ENCODE results near the gene SCARF2.

DNA sequence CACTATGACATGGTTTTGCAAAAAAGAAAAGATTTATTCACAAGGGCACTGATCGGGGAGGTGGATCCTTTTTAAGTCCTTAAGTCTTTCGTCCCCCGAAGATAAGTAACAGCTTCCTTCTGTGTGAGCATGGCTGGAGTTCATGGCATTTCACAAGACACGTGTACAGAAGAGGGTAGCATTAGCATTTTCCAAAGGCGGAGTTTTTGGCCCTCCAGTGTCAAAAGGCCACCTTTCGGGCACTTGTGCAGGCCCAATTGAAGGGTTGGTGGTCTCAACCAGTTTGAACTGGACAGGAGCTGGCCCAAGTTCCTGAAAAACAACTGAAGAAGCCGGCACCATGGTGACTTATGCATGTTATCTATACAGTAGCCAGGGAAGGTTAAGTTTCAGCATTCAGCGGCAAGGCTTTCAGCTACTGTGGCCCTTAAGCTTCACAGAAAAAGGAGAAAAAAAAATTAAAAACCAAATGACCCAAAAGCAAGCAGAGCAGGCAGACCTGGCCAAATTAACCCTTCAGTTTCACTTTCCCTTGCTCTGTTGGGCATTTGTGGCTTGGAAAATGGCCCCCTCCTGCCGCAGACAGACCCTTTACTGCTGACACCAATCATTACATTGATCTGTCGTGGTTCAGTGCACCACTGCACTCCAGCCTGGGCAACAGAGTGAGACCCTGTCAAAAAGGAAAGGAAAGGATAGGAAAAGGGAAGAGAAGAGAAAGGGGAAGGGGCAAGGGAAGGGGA lies 25.0 kb downstream of the SCARF2 start:
- TF ChIP-seq, protein P1, sequence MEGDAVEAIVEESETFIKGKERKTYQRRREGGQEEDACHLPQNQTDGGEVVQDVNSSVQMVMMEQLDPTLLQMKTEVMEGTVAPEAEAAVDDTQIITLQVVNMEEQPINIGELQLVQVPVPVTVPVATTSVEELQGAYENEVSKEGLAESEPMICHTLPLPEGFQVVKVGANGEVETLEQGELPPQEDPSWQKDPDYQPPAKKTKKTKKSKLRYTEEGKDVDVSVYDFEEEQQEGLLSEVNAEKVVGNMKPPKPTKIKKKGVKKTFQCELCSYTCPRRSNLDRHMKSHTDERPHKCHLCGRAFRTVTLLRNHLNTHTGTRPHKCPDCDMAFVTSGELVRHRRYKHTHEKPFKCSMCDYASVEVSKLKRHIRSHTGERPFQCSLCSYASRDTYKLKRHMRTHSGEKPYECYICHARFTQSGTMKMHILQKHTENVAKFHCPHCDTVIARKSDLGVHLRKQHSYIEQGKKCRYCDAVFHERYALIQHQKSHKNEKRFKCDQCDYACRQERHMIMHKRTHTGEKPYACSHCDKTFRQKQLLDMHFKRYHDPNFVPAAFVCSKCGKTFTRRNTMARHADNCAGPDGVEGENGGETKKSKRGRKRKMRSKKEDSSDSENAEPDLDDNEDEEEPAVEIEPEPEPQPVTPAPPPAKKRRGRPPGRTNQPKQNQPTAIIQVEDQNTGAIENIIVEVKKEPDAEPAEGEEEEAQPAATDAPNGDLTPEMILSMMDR (IDR thresholded peaks at IDR 0.05; ENCODE audit: control extremely low read depth in 1 of 3, insufficient read depth in 1 of 3, low read depth in 1 of 3, low read length in 3 of 3): no peak
- TF ChIP-seq EP300 (IDR thresholded peaks at IDR 0.05; ENCODE audit: borderline replicate concordance in 1 of 2, low read depth in 2 of 2, low read length in 2 of 2) (no peak), KDM1A (IDR thresholded peaks at IDR 0.05; ENCODE audit: borderline replicate concordance, low read length) (no peak), POLR2A (IDR thresholded peaks at IDR 0.05; ENCODE audit: control extremely low read depth in 1 of 2, low read depth in 2 of 2, low read length in 2 of 2) (no peak), TAF1 (IDR thresholded peaks at IDR 0.05; ENCODE audit: low read depth, low read length) (no peak), SUZ12 (IDR thresholded peaks at IDR 0.05; ENCODE audit: low read length) (no peak), NANOG (IDR thresholded peaks at IDR 0.05; ENCODE audit: insufficient read depth, low read depth, low read length, poor library complexity, severe bottlenecking) (no peak), RAD21 (IDR thresholded peaks at IDR 0.05 in 1 of 2, conservative IDR thresholded peaks at IDR 0.05 in 1 of 2; ENCODE audit: low read depth in 2 of 2, low read length in 2 of 2) (no peak), CEBPB (IDR thresholded peaks at IDR 0.05; ENCODE audit: low read depth, low read length) (no peak)
- TF ChIP-seq, protein P2, sequence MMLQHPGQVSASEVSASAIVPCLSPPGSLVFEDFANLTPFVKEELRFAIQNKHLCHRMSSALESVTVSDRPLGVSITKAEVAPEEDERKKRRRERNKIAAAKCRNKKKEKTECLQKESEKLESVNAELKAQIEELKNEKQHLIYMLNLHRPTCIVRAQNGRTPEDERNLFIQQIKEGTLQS (IDR thresholded peaks at IDR 0.05; ENCODE audit: insufficient read depth, low read depth, low read length): no peak
- TF ChIP-seq, protein P3, sequence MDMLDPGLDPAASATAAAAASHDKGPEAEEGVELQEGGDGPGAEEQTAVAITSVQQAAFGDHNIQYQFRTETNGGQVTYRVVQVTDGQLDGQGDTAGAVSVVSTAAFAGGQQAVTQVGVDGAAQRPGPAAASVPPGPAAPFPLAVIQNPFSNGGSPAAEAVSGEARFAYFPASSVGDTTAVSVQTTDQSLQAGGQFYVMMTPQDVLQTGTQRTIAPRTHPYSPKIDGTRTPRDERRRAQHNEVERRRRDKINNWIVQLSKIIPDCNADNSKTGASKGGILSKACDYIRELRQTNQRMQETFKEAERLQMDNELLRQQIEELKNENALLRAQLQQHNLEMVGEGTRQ (IDR thresholded peaks at IDR 0.05; ENCODE audit: low read length): no peak
